PC-9 (cell line): ENCODE data around the gene LAMP5.

Experiments
- CTCF ChIP-seq: fragments of 200-600 bp; sonication (generic); conservative IDR thresholded peaks from 2 replicates; pipeline ENCODE4 v1.6.1; 2017; ENCODE audit warnings: mixed run types, antibody characterized with exemption, mild to moderate bottlenecking, moderate library complexity
- EZH2 ChIP-seq: fragments of 200-600 bp; sonication (generic); IDR thresholded peaks from 2 replicates; pipeline ENCODE4 v1.8.0; 2017; ENCODE audit warnings: antibody characterized with exemption, low read depth

GRCh38 chr20:9467995-9468394, 46.4 kb upstream of the LAMP5 start:
- TF ChIP-seq CTCF (peak; percentile 67), EZH2 (no peak)
